ENCODE results near the gene CUX1.
"Not testable (repeated sequence)": the region's sequence is repeated elsewhere in the genome, so short reads cannot be mapped to it uniquely, and the experiment has no call there.

Gene CUX1

DNA sequence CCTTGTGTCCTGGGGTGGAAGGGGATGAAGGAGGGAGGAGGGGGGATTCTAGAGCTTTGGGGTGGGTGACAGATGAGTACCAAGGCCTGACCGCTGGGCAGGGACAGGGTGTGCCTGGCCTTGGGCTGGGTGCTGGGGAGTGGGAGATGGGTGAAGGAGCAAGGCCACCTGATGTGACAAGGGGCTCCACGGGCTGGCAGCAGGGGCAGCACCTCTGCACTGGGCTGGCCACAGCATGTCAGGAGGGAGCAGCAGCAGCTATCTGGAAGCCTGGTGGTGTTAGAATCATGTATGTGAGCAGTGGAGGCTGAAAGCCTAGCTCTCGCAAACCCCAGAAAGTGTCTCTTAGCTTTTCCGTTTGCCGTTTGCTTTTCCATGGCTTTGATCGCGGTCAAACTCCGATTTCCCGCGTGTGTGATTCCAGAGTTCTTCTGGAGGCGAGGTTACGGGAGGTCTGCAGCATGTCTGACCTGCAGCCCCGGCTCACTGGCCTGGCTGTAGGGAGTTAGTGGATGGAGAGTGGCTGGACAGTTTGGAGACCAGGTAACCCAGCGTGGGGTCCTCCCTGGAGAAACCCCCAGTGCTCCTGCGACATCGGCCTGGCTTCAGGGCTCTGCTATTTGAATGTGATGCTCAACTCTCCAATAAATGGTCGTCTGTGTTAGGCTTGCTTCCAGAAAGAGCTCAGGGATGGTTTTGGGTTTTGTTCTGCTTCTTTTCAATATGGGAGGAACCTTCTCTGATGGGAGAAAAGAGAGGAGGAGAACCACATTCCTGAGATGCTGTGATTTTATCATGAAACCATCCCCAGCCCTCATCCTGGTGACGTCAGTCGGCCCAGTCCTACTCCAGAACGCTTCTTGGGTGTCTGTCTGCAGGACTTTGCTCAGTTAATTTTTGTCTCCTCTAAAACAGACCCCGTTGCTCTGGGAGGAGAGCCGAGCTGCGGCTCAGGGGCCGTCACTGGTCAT lies 105.5 kb downstream of the CUX1 start:
- no peak for ATAC-seq (replicated peaks)
- Mint-ChIP-seq H3K9me3 (no peaks in the 10 kb centered on the region), H3K27me3 (no peaks in the 10 kb centered on the region), H3K27ac (peak overlapping the region in 1 of 2 donors; percentile 32), H3K36me3 (ENCODE audit: insufficient read depth) (peaks cover 7% of the 10 kb centered on the region), H3K4me1 (ENCODE audit: low read depth in 2 of 2) (peaks cover 14 to 15% of the 10 kb centered on the region in 2 donors), H3K4me3 (no peak overlapping the region)
- DNase-seq: no peak

DNA sequence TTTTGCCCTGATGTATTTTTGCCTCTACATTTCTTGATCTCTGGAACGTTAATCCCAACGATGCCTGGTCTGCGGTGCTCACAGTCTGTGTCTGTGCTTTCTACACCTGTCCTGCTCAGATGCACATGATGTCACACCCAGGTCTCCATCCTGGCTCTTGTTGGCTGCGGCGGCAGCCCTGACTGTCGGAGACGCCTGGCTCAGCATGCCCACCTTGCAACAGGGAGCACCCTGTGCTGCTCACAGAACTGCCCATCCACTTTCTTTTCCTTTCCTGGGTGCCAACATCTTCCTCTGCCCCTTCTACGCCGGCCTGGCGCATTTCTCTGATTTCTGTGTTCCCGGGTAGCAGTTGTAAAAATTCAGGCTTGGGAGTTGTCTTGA lies 106.2 kb downstream of the CUX1 start:
- Mint-ChIP-seq H3K27me3 (no peaks in the 10 kb centered on the region), H3K4me1 (ENCODE audit: low read depth in 2 of 2) (peaks cover 14 to 15% of the 10 kb centered on the region in 2 donors), H3K36me3 (ENCODE audit: insufficient read depth) (peaks cover 7% of the 10 kb centered on the region), H3K4me3 (no peak overlapping the region), H3K9me3 (no peaks in the 10 kb centered on the region), H3K27ac (peak overlapping the region in 1 of 2 donors; percentile 32)
- ATAC-seq (replicated peaks) (no peak), DNase-seq (no peak)

DNA sequence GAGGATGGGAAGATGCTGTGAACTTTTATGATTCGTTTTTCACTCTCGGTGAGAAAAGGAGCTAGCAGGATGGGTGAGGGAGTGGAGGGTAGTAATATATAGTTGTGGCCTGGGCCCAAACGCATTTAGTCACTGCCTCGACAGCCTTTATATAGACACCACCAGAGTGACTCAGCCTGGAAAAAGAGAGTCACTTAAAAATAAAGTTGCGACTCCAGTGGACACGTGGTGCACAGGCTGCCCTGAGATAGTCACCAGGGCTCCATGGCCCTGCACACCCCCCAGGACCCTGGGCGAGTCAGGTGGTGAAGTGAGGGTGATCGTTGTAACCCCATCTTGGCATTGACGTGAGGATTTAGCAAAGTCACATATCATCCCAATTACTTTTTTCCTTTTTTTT lies 106.7 kb downstream of the CUX1 start:
- Mint-ChIP-seq H3K27ac (no peak overlapping the region), H3K9me3 (no peaks in the 10 kb centered on the region), H3K4me1 (ENCODE audit: low read depth in 2 of 2) (peaks cover 14 to 15% of the 10 kb centered on the region in 2 donors), H3K27me3 (no peaks in the 10 kb centered on the region), H3K4me3 (no peak overlapping the region), H3K36me3 (ENCODE audit: insufficient read depth) (peaks cover 7% of the 10 kb centered on the region)
- DNase-seq (no peak), ATAC-seq (replicated peaks) (no peak)

DNA sequence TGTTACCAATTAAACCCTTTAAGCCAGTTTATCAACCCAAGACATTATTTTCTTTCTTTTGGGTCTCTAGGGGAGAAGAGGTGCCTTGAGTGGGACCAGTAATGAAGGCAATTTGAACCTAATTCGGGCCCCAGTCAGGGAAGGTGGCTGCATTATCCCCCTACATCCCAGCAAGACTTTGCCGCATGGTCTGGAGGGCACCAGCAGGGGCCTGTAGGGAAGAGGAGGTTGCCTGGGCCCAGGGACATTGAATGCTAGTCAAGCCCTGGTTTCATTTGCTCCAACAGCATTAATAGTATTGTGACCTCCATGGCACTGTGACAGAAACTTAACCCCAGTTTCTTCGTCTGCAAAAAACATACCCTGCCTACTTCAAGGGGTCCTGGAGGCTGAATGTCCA lies 108.8 kb downstream of the CUX1 start:
- DNase-seq (no peak), ATAC-seq (replicated peaks) (no peak)
- Mint-ChIP-seq H3K27ac (no peak overlapping the region), H3K9me3 (no peaks in the 10 kb centered on the region), H3K4me3 (no peak overlapping the region), H3K36me3 (ENCODE audit: insufficient read depth) (peaks cover 7% of the 10 kb centered on the region), H3K27me3 (no peaks in the 10 kb centered on the region), H3K4me1 (ENCODE audit: low read depth in 2 of 2) (peaks cover 11 to 17% of the 10 kb centered on the region in 2 donors)

DNA sequence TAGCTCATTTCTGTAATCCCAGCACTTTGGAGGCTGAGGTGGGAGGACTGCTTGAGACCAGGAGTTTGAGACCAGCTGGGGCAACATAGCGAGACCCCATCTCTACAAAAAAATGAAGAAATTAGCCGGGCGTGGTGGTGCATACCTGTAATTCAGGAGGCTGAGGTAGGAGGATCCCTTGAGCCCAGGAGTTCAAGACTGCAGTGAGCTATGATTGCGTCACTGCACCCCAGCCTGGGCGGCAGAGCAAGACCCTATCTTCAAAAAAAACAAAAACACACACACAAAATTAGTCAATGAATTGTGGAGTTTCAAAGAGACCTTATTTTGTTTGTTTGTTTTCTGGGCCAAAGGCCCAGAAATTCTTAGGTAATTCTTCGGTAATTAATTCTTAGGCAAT lies 110.0 kb downstream of the CUX1 start:
- DNase-seq: no peak
- H3K9me3 Mint-ChIP-seq: no peaks in the 10 kb centered on the region
- no peaks in the 10 kb centered on the region for H3K27me3 Mint-ChIP-seq
- peaks cover 11 to 17% of the 10 kb centered on the region in 2 donors for H3K4me1 Mint-ChIP-seq (ENCODE audit: low read depth in 2 of 2)
- H3K27ac Mint-ChIP-seq: no peak overlapping the region
- ATAC-seq (replicated peaks): no peak
- H3K36me3 Mint-ChIP-seq (ENCODE audit: insufficient read depth): peaks cover 7% of the 10 kb centered on the region
- H3K4me3 Mint-ChIP-seq: no peak overlapping the region

DNA sequence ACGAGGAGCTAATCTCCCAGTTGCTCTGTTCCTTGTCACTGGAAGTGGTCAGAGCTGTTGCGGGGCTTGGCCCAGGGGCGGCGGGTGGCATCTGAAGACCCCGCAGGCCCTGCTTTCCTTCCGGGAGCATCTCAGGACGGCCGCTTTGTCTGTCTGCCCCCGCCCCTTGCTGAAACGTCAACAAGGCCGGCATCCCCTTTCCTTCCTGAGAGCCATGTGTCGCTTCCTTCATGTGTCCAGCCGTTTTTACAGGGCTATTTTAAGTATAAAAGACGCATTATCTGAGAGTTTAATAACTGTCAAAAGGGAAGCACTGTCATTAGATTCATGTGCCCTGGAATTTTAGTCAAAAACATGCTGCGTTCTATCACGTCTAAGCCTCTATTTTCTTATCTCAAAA lies 110.4 kb downstream of the CUX1 start:
- DNase-seq (no peak), ATAC-seq (replicated peaks) (no peak)
- no peaks in the 10 kb centered on the region for H3K9me3 Mint-ChIP-seq
- no peak overlapping the region for H3K4me3 Mint-ChIP-seq
- H3K27me3 Mint-ChIP-seq: no peaks in the 10 kb centered on the region
- H3K4me1 Mint-ChIP-seq (ENCODE audit: low read depth in 2 of 2): peaks cover 11 to 17% of the 10 kb centered on the region in 2 donors
- peaks cover 7% of the 10 kb centered on the region for H3K36me3 Mint-ChIP-seq (ENCODE audit: insufficient read depth)
- H3K27ac Mint-ChIP-seq: no peak overlapping the region

DNA sequence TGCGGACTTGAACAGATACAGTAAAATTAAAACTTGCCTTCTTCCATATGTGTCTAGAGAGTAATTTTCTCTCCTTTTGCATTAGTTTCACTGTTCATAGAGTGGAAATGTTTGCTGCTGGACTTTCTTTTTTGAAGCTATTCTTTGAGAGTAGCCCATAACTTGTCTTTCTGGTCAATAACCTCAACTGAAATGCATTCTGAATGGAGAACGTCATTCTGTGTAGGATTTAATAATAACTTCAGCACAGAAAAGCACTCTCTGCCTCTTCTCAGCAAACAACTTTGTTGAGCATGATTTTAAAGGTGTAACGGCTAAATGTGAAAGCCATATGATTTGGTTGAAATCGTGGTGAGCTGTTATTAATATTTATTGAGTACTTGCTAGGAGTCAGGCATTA lies 111.8 kb downstream of the CUX1 start:
- no peak overlapping the region for H3K4me3 Mint-ChIP-seq
- H3K9me3 Mint-ChIP-seq: no peaks in the 10 kb centered on the region
- no peak for ATAC-seq (replicated peaks)
- no peaks in the 10 kb centered on the region for H3K27me3 Mint-ChIP-seq
- H3K36me3 Mint-ChIP-seq (ENCODE audit: insufficient read depth): no peaks in the 10 kb centered on the region
- no peak for DNase-seq
- peaks cover 6 to 11% of the 10 kb centered on the region in 2 donors for H3K4me1 Mint-ChIP-seq (ENCODE audit: low read depth in 2 of 2)
- H3K27ac Mint-ChIP-seq: no peak overlapping the region

DNA sequence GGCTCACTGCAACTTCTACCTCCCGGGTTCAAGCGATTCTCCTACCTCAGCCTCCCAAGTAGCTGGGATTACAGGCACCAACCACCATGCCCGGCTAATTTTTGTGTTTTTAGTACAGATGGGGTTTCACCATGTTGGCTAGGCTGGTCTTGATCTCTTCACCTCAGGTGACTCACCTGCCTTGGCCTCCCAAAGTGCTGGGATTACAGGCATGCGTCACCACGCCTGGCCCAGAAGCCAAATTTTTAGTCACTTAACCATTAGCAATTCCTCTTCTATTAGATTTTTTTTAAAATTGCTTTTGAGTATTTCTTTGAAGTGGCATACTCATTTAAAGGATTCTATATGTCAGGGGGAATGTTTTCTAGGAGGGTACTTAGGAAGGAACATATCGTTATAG lies 112.5 kb downstream of the CUX1 start:
- H3K36me3 Mint-ChIP-seq (ENCODE audit: insufficient read depth); H3K27me3 Mint-ChIP-seq; DNase-seq; H3K27ac Mint-ChIP-seq; ATAC-seq (replicated peaks); H3K4me3 Mint-ChIP-seq; H3K9me3 Mint-ChIP-seq: not testable (repeated sequence)
- H3K4me1 Mint-ChIP-seq (ENCODE audit: low read depth in 2 of 2): peaks cover 6 to 15% of the 10 kb centered on the region in 2 donors

DNA sequence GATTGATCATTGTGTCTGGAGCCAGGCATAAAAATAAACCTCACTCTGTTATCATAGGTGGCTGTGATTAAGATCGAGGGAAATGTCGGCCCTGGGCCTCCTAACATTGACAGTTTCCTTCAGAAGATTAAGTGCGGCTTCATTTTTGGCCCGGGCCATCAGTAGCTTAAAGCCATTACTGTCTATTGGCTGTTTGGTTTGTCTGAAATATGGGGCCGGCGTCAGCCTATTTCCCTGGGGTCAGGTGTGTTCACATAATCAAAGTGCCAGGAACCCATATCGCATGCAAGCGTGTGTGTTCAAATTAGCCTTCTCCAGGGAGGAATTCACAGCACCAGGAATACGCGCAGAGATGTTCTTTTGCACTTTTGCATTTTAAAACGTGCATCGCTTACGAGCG lies 114.7 kb downstream of the CUX1 start:
- Mint-ChIP-seq H3K36me3 (ENCODE audit: insufficient read depth) (no peaks in the 10 kb centered on the region), H3K9me3 (no peaks in the 10 kb centered on the region), H3K4me1 (ENCODE audit: low read depth in 2 of 2) (peaks cover 11 to 19% of the 10 kb centered on the region in 2 donors), H3K27ac (no peak overlapping the region), H3K27me3 (no peaks in the 10 kb centered on the region), H3K4me3 (no peak overlapping the region)
- DNase-seq (no peak), ATAC-seq (replicated peaks) (no peak)

DNA sequence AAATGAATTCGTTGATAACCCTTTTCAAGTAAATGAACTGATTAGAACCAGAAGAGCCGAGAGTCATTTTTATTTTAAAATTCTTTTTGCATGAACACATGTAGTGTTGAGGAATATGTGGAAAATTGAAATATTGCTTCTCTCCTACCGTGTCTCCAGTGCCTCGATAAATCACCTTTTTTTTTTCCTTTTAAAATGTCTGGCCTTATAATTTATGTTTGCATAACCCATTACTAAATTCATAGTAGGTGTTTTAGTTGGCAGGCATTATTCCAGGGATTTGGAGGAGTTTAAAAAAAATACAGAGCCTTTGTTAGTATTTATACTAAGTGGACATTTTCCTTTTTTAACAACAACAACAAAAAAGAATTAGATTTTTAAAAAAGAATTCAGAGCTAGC lies 115.6 kb downstream of the CUX1 start:
- no peak overlapping the region for H3K4me3 Mint-ChIP-seq
- no peaks in the 10 kb centered on the region for H3K36me3 Mint-ChIP-seq (ENCODE audit: insufficient read depth)
- H3K27me3 Mint-ChIP-seq: no peaks in the 10 kb centered on the region
- peaks cover 11 to 19% of the 10 kb centered on the region in 2 donors for H3K4me1 Mint-ChIP-seq (ENCODE audit: low read depth in 2 of 2)
- no peaks in the 10 kb centered on the region for H3K9me3 Mint-ChIP-seq
- peak overlapping the region in 1 of 2 donors; percentile 19 for H3K27ac Mint-ChIP-seq
- ATAC-seq (replicated peaks) (no peak), DNase-seq (no peak)

DNA sequence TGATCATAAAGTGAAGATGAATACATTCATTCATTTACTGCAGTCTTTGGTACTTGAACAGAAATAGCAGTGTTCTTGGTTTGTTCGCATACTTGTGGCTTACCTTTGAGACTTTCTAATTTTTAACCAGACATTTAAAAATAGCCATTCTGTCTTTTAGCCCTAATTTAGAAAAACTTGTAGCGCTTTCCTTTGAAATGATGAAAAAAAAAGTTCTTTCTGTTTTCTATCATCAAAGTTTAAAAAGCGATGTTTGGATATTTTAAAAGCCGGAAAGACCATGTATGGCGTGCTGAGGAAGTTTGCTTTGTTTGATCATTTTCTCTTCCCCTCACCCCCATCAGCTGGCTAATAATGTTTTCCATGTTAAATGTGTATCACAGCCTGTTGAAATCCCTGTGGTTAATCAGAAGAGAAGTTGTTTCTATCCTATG lies 116.3 kb downstream of the CUX1 start:
- no peak overlapping the region for H3K4me3 Mint-ChIP-seq
- no peaks in the 10 kb centered on the region for H3K27me3 Mint-ChIP-seq
- H3K36me3 Mint-ChIP-seq (ENCODE audit: insufficient read depth): no peaks in the 10 kb centered on the region

DNA sequence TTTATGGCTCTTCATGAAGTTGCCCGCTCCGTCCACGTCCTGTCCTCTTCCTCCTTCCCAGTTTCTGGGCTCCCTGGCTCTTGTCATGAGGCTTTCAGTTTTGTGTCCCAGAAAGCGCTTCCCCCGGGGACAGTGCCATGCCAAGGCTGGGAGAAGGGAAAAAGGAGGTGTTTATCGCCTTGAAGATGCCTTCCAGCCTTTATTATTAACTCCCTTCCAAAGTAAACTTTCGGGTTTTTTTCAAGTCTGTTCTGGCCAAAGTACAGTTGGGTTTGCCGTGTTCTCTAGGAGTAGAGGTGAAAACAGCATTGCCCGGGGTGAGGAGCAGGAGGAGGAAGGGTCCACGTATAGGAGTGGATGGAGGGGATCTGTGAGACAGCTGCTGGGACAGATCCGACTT lies 117.2 kb downstream of the CUX1 start:
- no peaks in the 10 kb centered on the region for H3K27me3 Mint-ChIP-seq
- DNase-seq: no peak
- ATAC-seq (replicated peaks): no peak
- peaks cover 11 to 19% of the 10 kb centered on the region in 2 donors for H3K4me1 Mint-ChIP-seq (ENCODE audit: low read depth in 2 of 2)
- no peaks in the 10 kb centered on the region for H3K36me3 Mint-ChIP-seq (ENCODE audit: insufficient read depth)
- H3K27ac Mint-ChIP-seq: no peak overlapping the region
- no peaks in the 10 kb centered on the region for H3K9me3 Mint-ChIP-seq
- H3K4me3 Mint-ChIP-seq: no peak overlapping the region

More for the DNA sequence above, 116.3 kb downstream of the CUX1 start:
- ATAC-seq (replicated peaks): no peak
- DNase-seq: no peak
- Mint-ChIP-seq H3K9me3 (no peaks in the 10 kb centered on the region), H3K4me1 (ENCODE audit: low read depth in 2 of 2) (peaks cover 11 to 19% of the 10 kb centered on the region in 2 donors), H3K27ac (no peak overlapping the region)

DNA sequence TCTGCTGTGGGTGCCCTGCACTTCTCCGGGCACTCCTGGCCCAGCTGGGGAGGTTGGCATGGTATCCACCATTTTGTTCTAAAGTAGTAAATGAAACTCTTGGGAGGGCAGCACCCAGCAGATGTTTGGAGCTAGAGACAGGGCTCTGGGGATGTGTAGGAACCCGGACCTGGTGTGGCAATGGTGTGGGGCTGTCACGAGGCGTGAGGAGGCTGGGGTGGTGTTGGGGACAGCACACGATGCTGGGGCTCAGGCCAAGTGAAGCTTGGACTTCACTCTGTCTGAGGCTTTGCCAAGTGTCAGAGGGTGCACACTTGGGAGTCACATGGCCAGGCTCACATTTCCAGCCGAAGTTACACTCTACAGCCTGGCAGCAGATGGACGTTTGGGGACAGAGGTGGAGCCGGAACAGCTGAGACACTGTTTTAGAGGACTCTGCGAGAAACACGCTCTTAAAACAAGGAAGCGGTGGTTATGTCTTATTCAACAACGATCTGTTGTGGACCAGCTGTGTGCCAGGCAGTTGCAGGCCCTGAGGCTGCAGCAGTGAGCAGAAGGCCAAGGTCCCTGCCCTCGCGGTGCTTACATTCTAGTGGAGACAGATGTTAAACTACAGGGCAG lies 118.2 kb downstream of the CUX1 start:
- H3K4me1 Mint-ChIP-seq (ENCODE audit: low read depth in 2 of 2): peaks cover 11 to 12% of the 10 kb centered on the region in 2 donors
- ATAC-seq (replicated peaks): no peak
- no peak overlapping the region for H3K27ac Mint-ChIP-seq
- DNase-seq: no peak
- no peak overlapping the region for H3K4me3 Mint-ChIP-seq
- no peaks in the 10 kb centered on the region for H3K27me3 Mint-ChIP-seq
- H3K36me3 Mint-ChIP-seq (ENCODE audit: insufficient read depth): no peaks in the 10 kb centered on the region
- no peaks in the 10 kb centered on the region for H3K9me3 Mint-ChIP-seq

DNA sequence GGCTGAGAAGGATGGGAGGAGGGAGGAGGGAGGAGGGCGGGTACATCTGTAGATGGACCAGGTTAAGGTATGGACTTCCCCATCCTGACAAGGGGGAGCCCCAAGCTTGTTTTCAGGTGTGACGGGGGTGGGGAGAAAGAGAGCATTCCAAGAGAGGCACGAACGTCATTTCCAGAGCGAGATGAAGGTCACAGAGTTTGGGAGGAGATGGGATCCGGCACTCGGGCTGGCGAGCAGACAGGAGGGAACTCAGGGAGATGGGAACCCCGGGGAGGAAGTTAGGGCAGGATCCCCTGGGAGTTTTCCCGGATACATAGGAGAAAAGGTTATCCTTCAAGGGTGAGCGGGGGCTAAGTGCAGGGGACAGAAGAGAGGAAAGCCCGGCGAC lies 118.8 kb downstream of the CUX1 start:
- Mint-ChIP-seq H3K27me3 (no peaks in the 10 kb centered on the region), H3K36me3 (ENCODE audit: insufficient read depth) (no peaks in the 10 kb centered on the region), H3K4me1 (ENCODE audit: low read depth in 2 of 2) (peaks cover 9 to 12% of the 10 kb centered on the region in 2 donors), H3K4me3 (no peak overlapping the region), H3K9me3 (no peaks in the 10 kb centered on the region), H3K27ac (no peak overlapping the region)
- ATAC-seq (replicated peaks): no peak
- DNase-seq: no peak

All from effector memory CD8-positive, alpha-beta T cell (primary cell).